Breast epithelium (tissue), 4 donors: ENCODE results near the gene NEU1. TPM values are rescaled to one million over a fixed set of nuclear protein-coding genes. Genes with fewer than 3 reads are reported as not detected.
"Not testable (repeated sequence)": the region's sequence is repeated elsewhere in the genome, so short reads cannot be mapped to it uniquely, and the experiment has no call there.

Source experiments
- DNase-seq, 2 donors: peaks; one replicate each; pipeline ENCODE4 v3.0.0-alpha.2; 2019; ENCODE audit warnings: low spot score in 2 of 2
- H3K27ac ChIP-seq, 2 donors: fragments of 200-600 bp; sonication (generic) in 1 of 2; one replicate each; pipeline ENCODE4 v1.5.1; 2016 to 2019; ENCODE audit warnings: mild to moderate bottlenecking in 1 of 2
- H3K27me3 ChIP-seq, 2 donors: fragments of 200-600 bp; sonication (generic) in 1 of 2; one replicate each; pipeline versions ENCODE4 v1.5.1 to v1.6.0; 2017 to 2019; ENCODE audit warnings: control low read depth in 1 of 2, mild to moderate bottlenecking in 1 of 2
- H3K36me3 ChIP-seq: fragments of 200-600 bp; one replicate; pipeline ENCODE4 v1.5.1; 2019
- H3K4me1 ChIP-seq, 2 donors: fragments of 200-600 bp; sonication (generic); one replicate each; pipeline ENCODE4 v1.5.1; 2016 to 2019; ENCODE audit warnings: control low read depth in 1 of 2
- H3K4me3 ChIP-seq, 3 donors: fragments of 200-600 bp; sonication (generic); 1 replicate in 2 of 3; 2 replicates in 1 of 3; pipeline ENCODE4 v1.5.1; 2016 to 2019; ENCODE audit warnings: mild to moderate bottlenecking in 3 of 3, moderate library complexity in 2 of 3
- H3K9me3 ChIP-seq, 2 donors: fragments of 200-600 bp; sonication (generic) in 1 of 2; one replicate each; pipeline ENCODE4 v1.5.1; 2016 to 2019; ENCODE audit warnings: control low read depth in 1 of 2
- CTCF ChIP-seq, 3 donors: fragments of 450-650 bp; IDR thresholded peaks; one replicate each; pipeline ENCODE4 v1.5.1; 2016 to 2017; ENCODE audit warnings: antibody characterized with exemption in 3 of 3, mild to moderate bottlenecking in 3 of 3, moderate library complexity in 3 of 3
- POLR2A ChIP-seq: fragments of 450-650 bp; IDR thresholded peaks from one replicate; pipeline ENCODE4 v1.6.1; 2016; ENCODE audit warnings: antibody characterized with exemption, mild to moderate bottlenecking, moderate library complexity
- POLR2AphosphoS5 ChIP-seq, 3 donors: sonication (generic); formaldehyde crosslinking; IDR thresholded peaks; one replicate each; pipeline ENCODE4 v1.6.1; 2017; ENCODE audit warnings: antibody characterized with exemption in 3 of 3
- intact Hi-C: fragments of 100-400 bp; cut with DNase I; formaldehyde crosslinking; loops from one replicate; pipeline ENCODE4 v1.15.1; 2023; ENCODE audit warnings: low total_unique reads
- total RNA-seq, 3 donors: library from RNA; depleted of rRNA; stranded (reverse); fragments of >200 nt; gene quantifications; one replicate each; pipeline ENCODE4 v1.1.0, GENCODE V29; 2016

Gene NEU1
- total RNA-seq, 3 donors from 2014 or later: 44.6 to 57.3 (median 48.9) TPM

DNA sequence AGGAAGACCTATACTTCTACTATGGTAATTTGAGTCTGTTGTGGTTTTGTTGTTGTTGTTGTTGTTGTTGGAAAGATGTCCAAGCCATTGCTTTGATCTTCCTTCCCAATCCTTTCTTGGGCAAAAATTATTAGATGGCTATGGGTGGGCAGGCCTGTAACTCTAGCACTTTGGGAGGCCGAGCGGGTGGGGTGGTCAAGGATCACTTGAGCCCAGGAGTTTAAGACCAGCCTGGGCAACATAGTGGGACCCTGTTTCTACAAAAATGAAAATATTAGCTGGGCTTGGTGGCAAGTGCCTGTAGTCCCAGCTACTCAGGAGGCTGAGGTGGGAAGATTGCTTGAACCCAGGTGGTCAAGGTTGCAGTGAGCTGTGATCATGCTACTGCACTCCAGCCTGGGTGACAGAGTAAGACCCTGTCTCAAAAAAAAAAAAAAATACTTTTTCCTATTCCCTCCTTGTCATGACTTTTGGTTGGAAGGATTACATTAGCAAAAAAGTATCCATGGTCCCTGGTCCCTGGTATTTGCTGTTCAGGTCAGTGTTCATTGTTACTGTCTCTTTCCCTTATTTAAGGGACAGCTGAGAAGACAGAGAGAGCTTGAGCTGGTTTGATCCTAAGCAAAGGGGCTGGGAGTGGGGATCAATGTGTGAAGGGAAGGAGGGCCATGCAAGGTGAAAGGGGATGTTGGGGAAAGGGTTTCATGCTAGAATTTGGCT is 11.7 kb downstream of the NEU1 start:
- intact Hi-C loops: no loop called here
- DNase-seq: no peak
- no peak overlapping the region for H3K27ac ChIP-seq
- TF ChIP-seq POLR2AphosphoS5 (IDR thresholded peaks at IDR 0.05) (no peak), CTCF (IDR thresholded peaks at IDR 0.05) (no peak), POLR2A (no peak)
- no peaks in the 10 kb centered on the region for H3K27me3 ChIP-seq
- H3K9me3 ChIP-seq: no peaks in the 10 kb centered on the region
- H3K4me1 ChIP-seq: no peaks in the 10 kb centered on the region
- H3K36me3 ChIP-seq: no peaks in the 10 kb centered on the region
- no peak overlapping the region for H3K4me3 ChIP-seq

GRCh38 chr6:31847276-31847978 is 15.2 kb downstream of the NEU1 start:
- Histone ChIP-seq H3K4me1 (no peaks in the 10 kb centered on the region), H3K4me3 (no peak overlapping the region), H3K36me3 (no peaks in the 10 kb centered on the region), H3K27me3 (no peaks in the 10 kb centered on the region), H3K9me3 (no peaks in the 10 kb centered on the region), H3K27ac (no peak overlapping the region)
- TF ChIP-seq POLR2AphosphoS5 (IDR thresholded peaks at IDR 0.05) (no peak), CTCF (IDR thresholded peaks at IDR 0.05) (no peak), POLR2A (no peak)
- intact Hi-C loops: no loop called here
- no peak for DNase-seq

DNA sequence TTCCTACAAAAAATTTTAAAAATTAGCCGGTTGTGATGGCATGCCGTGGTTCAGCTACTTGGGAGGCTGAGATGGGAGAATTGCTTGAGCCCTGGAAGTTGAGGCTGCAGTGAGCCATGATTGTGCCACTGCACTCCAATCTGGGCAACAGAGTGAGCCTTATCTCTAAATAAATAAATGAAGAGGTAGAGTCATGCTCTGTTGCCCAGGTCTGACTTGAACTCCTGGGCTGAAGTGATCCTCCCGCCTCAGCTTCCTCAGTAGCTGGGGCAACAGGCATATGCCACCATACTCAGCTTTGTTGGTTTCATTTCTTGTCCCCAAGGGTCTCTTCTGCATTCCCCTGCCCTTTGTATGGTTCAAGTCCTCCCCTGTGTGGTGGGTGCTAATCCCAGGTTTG is 18.1 kb downstream of the NEU1 start:
- Histone ChIP-seq H3K4me1 (no peaks in the 10 kb centered on the region), H3K9me3 (no peaks in the 10 kb centered on the region), H3K27ac (no peak overlapping the region), H3K36me3 (no peaks in the 10 kb centered on the region), H3K27me3 (no peaks in the 10 kb centered on the region), H3K4me3 (no peak overlapping the region)
- TF ChIP-seq CTCF (IDR thresholded peaks at IDR 0.05) (no peak), POLR2AphosphoS5 (IDR thresholded peaks at IDR 0.05) (no peak), POLR2A (no peak)
- intact Hi-C loops: no loop called here
- DNase-seq: no peak

DNA sequence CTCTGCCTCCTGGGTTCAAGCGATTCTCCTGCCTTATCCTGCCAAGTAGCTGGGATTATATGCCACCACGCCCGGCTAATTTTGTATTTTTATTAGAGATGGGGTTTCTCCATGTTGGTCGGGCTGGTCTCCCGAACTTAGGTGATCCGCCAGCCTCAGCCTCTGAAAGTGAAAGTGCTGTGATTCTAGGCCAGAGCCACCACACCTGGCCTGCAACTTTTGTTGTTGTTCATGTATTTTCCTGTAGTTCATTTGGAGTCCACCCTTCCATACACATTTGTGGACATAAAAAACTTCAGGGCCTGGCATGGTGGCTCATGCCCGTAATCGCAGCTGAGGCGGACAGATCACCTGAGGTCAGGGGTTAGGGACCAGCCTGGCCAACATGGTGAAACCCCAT is 20.6 kb downstream of the NEU1 start:
- TF ChIP-seq POLR2AphosphoS5 (IDR thresholded peaks at IDR 0.05) (no peak), CTCF (IDR thresholded peaks at IDR 0.05) (no peak), POLR2A (no peak)
- H3K36me3 ChIP-seq: no peaks in the 10 kb centered on the region
- intact Hi-C loops: no loop called here

GRCh38 chr6:31839779-31840126 is 22.9 kb downstream of the NEU1 start:
- intact Hi-C loops: loop anchor here (5.0 to 10.0 kb wide), 2 partner anchors 157 to 185 kb away; partner anchors contain the start of genes APOM, BAG6 and LY6G5C
- not testable (repeated sequence) for H3K9me3 ChIP-seq, DNase-seq, H3K4me3 ChIP-seq, H3K27me3 ChIP-seq, H3K27ac ChIP-seq, H3K36me3 ChIP-seq
- peaks cover 0 to 19% of the 10 kb centered on the region in 2 donors for H3K4me1 ChIP-seq

More for the DNA sequence above, 20.6 kb downstream of the NEU1 start:
- H3K9me3 ChIP-seq: no peaks in the 10 kb centered on the region
- H3K27me3 ChIP-seq: no peaks in the 10 kb centered on the region
- peaks cover 0 to 8% of the 10 kb centered on the region in 2 donors for H3K4me1 ChIP-seq
- H3K27ac ChIP-seq: no peak overlapping the region
- no peak for DNase-seq
- no peak overlapping the region for H3K4me3 ChIP-seq
